SJSA1 (cell line): ENCODE measurements around the gene SERAC1. TPM values are rescaled to one million over a fixed set of nuclear protein-coding genes. Genes with fewer than 3 reads are reported as not detected.

Experiments
- DNase-seq, 2 experiments: peaks; one replicate each; pipeline ENCODE4 v3.0.0-alpha.2; 2015 to 2020; ENCODE audit warnings: low spot score in 2 of 2, low read depth in 1 of 2
- H3K27ac ChIP-seq: fragments of 250-450 bp; sonication (Bioruptor Pico); 2 replicates; pipeline ENCODE4 v1.5.1; 2020; ENCODE audit warnings: mild to moderate bottlenecking, moderate library complexity
- H3K27me3 ChIP-seq: fragments of 250-450 bp; sonication (Bioruptor Pico); replicated peaks from 2 replicates; pipeline ENCODE4 v1.5.1; 2020; ENCODE audit warnings: mild to moderate bottlenecking, moderate library complexity
- H3K36me3 ChIP-seq: fragments of 250-450 bp; sonication (Bioruptor Pico); 2 replicates; pipeline ENCODE4 v1.5.1; 2020; ENCODE audit warnings: mild to moderate bottlenecking
- H3K4me1 ChIP-seq: fragments of 250-450 bp; sonication (Bioruptor Pico); replicated peaks from 2 replicates; pipeline ENCODE4 v1.6.1; 2021; ENCODE audit warnings: mild to moderate bottlenecking
- H3K4me3 ChIP-seq: fragments of 250-450 bp; sonication (Bioruptor Pico); 2 replicates; pipeline ENCODE4 v1.5.1; 2020; ENCODE audit warnings: mild to moderate bottlenecking
- H3K9me3 ChIP-seq: fragments of 250-450 bp; sonication (Bioruptor Pico); replicated peaks from 2 replicates; pipeline ENCODE4 v1.5.1; 2020; ENCODE audit warnings: mild to moderate bottlenecking
- total RNA-seq: library from RNA; depleted of rRNA; stranded (reverse); fragments of >200 nt; shearing (Covaris generic); gene quantifications from 2 replicates; pipeline ENCODE4 v1.2.3, GENCODE V29; 2014

SERAC1 gene
- total RNA-seq, 1 experiment from 2014 or later = 8.5 TPM

DNA sequence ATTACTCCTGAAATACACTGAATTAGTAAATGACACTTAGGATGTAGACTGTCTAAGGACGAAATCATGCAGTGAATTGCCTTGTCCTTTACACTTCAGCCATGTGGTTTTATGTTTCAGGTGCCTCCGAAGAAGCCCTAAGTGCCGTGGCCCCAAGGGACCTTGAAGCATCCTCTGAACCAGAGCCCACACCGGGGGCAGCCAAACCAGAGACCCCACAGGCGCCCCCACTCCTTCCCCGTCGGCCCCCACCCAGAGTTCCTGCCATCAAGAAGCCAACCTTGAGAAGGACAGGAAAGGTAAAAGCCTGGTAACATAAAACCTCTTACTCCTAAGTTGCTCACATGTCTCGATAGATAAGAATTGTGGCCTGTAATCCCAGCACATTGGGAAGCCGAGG is 75.3 kb downstream of the SERAC1 start:
- H3K27me3 ChIP-seq = no peaks in the 10 kb centered on the region
- no peak for DNase-seq
- H3K27ac ChIP-seq = no peak overlapping the region
- H3K4me1 ChIP-seq = no peaks in the 10 kb centered on the region
- no peaks in the 10 kb centered on the region for H3K9me3 ChIP-seq
- H3K4me3 ChIP-seq = no peak overlapping the region
- H3K36me3 ChIP-seq = peaks cover 72% of the 10 kb centered on the region

DNA sequence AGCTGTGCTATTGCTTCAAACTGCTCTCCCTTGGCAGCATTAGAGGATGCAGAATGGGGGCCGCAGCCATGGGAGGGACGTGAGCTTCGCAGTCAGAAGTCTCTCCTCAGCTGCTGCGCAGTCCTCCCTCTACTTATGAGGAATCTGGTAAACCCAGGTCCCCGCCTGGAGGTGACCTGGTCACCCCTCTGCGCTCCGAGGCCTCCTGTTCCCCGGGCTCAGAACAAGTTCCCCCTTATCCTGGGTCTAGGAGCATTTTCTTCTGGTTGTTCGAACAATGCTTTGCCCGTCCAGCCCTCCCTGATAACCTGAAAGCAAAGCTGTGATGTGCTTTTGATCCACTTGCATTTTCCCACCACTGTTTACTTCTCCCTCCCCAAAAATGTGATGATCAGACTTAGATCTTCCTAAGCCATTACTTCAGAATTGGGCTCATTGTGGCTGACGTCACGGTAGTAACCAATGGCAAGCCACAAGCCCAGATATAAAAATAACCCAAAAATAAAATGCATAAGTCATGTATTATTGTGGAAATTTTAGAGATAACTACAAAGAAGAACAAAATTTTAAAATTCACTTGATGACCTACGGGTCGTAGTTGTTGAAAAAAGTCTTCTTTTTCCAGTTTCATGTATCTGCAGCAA is 80.7 kb downstream of the SERAC1 start:
- Histone ChIP-seq H3K27me3 (no peaks in the 10 kb centered on the region), H3K36me3 (peaks cover 78% of the 10 kb centered on the region)

DNA sequence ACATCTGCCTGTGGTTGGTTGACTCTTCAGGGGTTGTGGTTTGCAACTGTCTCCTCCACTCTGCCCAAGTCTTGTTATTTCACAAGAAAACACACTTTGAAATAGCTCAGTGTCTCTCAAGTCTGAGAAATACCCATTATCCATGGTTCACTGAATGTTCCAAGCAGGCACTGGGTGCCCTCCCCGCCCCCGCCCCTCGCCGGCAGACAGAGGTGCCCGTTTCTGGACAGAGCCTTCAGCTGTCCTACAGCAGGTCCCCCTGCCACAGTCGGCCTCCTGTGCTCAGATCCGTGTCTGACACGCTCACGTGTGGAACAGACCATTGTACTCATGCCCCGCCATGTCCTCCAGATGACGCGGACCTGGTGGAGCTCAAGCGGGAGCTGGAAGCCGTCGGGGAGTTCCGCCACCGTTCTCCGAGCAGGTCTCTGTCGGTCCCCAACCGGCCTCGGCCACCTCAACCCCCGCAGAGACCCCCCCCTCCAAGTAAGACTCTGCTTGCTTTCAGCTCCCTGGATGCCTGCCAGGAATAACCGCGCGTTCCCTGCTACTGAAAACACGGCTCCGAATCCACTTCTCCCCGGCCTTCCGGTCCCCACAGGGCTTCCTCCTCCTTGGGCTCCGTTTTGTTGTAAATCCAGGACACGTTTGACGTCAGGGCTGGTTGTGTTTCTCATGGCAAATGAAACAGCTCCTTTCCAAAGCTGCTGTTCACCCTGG is 81.4 kb downstream of the SERAC1 start:
- Histone ChIP-seq H3K36me3 (peaks cover 77% of the 10 kb centered on the region), H3K4me3 (no peak overlapping the region), H3K4me1 (no peaks in the 10 kb centered on the region), H3K9me3 (no peaks in the 10 kb centered on the region), H3K27me3 (no peaks in the 10 kb centered on the region), H3K27ac (no peak overlapping the region)
- no peak for DNase-seq

More for the DNA sequence above, 80.7 kb downstream of the SERAC1 start:
- Histone ChIP-seq H3K27ac (no peak overlapping the region), H3K4me3 (no peak overlapping the region), H3K9me3 (no peaks in the 10 kb centered on the region), H3K4me1 (no peaks in the 10 kb centered on the region)
- DNase-seq = no peak

DNA sequence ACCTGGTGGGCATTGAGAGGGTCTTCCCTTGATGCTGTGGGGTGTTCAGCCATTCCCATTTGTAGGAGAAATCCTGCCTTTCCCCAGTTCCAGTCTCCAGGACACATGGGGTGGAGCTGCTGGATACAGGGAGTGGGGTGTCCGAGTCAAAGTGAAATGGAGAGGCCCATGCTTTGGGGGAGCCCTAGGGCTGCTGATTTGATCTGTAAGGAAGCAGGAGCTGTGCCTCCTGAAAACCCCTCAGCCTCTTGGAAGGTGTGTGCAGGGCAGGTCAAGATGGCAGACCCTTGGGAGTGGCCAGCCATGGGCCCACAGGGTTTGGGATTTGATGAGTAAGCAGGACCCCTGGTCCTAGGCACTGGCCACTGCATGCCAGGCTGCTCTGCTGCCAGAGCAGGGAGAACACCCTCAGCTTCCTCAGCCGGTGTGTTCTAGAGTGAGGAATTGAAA is 82.0 kb downstream of the SERAC1 start:
- peaks cover 80% of the 10 kb centered on the region for H3K36me3 ChIP-seq
- H3K4me3 ChIP-seq = no peak overlapping the region
- H3K4me1 ChIP-seq = no peaks in the 10 kb centered on the region
- H3K9me3 ChIP-seq = no peaks in the 10 kb centered on the region
- no peaks in the 10 kb centered on the region for H3K27me3 ChIP-seq
- no peak for DNase-seq
- no peak overlapping the region for H3K27ac ChIP-seq

DNA sequence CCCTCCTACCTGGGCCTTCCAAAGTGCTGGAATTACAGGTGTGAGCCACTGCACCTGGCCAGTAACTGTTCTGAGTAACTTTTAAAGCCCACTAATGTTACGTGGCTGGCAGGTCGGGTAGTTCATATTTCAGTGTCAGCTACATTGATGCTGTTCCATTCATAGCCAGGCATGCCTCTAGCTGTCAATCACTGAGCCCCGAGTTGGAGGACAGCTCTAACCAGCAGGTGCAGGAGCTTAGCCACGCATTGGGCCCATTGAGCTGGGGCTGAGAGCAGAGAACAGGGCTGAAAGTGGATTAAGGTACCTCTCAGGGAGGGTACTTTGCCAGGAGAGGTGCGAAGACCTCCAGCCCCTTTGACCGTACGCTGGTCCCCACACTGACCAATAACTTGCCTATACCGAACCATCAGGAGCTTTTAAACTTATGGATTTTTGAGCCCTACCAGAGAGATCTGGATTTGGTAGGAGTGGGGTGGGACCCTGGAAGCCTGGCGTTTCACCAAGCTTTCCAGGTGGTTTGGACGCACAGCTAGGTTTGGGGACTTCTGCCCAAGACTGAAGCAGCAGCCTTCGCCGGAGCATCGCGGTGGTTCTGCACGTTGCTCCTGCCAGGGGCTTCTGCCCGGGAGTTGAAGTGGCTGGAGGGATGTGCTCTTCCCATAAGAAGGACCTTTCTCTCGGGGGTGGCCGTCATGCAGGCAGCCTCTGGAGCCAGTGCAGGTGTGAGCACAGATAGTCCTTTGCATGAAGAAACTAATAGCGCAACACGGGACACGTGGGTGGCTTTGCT is 82.6 kb downstream of the SERAC1 start:
- no peak for DNase-seq
- Histone ChIP-seq H3K27ac (no peak overlapping the region), H3K9me3 (no peaks in the 10 kb centered on the region), H3K4me3 (no peak overlapping the region), H3K27me3 (no peaks in the 10 kb centered on the region), H3K36me3 (peaks cover 79% of the 10 kb centered on the region), H3K4me1 (no peaks in the 10 kb centered on the region)

DNA sequence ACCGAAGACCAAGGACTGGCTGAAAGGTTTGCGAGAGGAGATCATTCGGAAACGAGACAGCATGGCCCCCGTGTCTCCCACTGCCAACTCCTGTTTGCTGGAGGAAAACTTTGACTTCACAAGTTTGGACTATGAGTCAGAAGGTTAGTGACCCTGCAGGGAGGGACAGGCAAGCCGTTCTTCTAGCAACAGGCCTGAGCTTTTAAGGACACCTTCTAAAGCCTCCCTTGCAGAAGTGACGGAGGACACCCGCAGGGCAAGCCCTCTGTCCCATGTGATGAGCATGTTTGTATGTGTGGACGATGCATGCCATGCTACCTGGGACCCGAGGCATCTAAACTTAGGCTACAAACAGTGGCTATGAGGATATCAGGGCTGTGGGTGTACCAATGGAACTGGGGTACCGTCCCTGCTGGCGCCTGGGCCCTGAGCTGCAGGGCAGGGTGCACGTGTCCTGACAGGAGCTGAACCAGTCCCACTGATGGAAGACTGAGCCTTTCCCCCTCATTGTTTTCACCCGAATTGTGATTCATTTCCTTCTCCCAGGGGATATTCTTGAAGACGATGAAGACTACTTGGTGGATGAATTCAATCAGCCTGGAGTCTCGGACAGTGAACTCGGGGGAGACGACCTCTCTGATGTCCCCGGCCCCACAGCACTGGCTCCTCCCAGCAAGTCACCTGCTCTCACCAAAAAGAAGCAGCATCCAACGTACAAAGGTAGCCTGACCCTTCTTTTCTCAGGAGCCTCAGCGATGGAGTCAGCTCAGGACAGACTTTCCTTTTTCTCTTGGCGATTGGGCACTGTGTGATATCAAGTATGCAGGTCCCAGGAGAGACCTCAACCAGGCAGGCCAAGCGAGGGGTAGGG is 84.4 kb downstream of the SERAC1 start:
- peaks cover 78% of the 10 kb centered on the region for H3K36me3 ChIP-seq
- no peak overlapping the region for H3K27ac ChIP-seq
- H3K9me3 ChIP-seq = no peaks in the 10 kb centered on the region
- no peaks in the 10 kb centered on the region for H3K27me3 ChIP-seq
- H3K4me1 ChIP-seq = no peaks in the 10 kb centered on the region
- no peak overlapping the region for H3K4me3 ChIP-seq
- DNase-seq = no peak

DNA sequence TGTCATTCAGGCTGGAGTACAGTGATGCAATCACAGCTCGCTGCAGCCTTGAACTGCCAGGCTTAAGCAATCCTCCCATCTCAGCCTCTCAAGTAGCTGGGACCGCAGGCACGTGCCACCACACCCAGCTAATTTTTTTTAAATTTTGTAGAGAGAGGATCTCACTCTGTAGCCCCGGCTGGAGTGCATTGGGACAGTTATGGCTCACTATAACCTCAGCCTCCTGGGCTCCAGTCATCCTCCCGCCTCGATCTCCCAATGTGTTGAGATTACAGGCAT is 86.5 kb downstream of the SERAC1 start:
- no peak overlapping the region for H3K4me3 ChIP-seq
- DNase-seq = no peak
- no peaks in the 10 kb centered on the region for H3K4me1 ChIP-seq
- H3K36me3 ChIP-seq = peaks cover 75% of the 10 kb centered on the region
- no peaks in the 10 kb centered on the region for H3K27me3 ChIP-seq
- no peaks in the 10 kb centered on the region for H3K9me3 ChIP-seq
- no peak overlapping the region for H3K27ac ChIP-seq

DNA sequence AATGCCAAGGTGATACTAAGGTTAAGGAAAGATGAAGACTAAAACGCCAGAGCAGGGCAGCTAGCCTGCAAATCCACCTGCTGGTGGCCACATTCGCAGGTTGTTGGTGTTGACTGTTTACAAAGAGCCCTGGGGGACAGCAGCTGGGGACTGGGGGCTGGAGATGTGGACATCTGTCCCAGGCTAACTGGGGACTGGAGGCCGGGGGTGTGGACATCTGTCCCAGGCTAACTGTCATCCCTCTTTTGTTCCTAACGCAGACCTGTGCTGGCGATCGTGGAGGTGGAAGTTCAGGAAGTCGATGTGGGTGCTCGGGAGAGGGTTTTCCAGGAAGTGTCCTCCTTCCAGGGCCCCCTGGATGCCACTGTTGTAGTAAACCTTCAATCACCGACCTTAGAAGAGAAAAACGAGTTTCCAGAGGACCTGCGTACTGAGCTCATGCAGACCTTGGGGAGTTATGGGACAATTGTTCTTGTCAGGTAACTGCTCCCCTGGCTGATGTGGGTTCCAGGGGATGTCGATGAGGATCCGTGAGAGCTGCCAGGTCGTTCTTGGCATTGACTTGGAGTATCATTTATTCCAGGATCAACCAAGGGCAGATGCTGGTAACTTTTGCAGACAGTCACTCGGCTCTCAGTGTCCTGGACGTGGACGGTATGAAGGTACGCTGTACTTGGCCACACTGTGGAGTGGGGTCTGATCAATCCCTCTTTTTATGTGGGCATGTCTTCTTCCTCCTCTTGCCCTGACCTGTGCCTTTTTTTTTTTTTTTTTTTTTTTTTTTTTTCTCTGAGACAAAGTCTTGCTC is 87.0 kb downstream of the SERAC1 start:
- Histone ChIP-seq H3K27ac (no peak overlapping the region), H3K4me3 (no peak overlapping the region), H3K9me3 (no peaks in the 10 kb centered on the region), H3K27me3 (no peaks in the 10 kb centered on the region), H3K4me1 (no peaks in the 10 kb centered on the region), H3K36me3 (peaks cover 75% of the 10 kb centered on the region)
- peak in 1 of 2 experiments; percentile 25 for DNase-seq

DNA sequence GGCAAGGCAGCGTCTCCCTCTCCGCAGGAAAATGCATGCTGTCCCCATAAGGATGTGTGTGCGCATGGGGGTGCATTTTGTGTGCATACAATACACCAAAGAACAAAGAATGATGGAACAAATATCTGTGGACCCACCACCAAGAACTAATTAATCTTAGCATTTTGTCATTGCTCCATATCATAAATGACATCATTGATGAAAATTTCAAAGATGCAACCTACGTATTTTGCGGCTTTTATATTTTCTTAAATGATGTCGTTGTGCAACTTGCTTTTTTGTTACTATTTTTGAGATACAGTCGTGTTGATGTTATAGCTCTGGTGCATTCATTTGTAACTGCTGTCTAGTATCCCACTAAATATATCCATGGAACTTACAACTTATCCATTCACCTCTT is 89.7 kb downstream of the SERAC1 start:
- DNase-seq = no peak
- Histone ChIP-seq H3K9me3 (no peaks in the 10 kb centered on the region), H3K36me3 (peaks cover 65% of the 10 kb centered on the region), H3K27me3 (no peaks in the 10 kb centered on the region), H3K4me1 (no peaks in the 10 kb centered on the region), H3K27ac (no peak overlapping the region), H3K4me3 (no peak overlapping the region)

DNA sequence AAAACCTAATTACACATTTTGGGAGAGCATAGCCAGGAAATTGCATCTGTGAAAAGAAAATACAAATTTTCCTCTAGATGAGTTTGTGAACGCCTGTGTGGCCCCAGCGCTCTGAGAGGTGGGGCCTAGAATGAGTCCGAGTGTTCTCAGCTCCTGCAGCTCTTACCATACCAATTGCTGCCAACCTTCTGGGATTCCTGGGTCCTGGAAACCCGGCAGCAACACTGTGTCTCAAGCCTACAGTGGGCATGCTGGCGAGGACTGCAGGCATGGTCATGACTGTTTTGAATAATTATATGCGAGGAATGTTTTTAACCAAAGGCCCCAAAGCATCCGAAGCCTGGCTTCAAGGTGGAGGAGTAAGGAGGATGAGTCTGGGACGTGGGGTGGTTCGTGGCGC is 90.4 kb downstream of the SERAC1 start:
- H3K36me3 ChIP-seq = peaks cover 62% of the 10 kb centered on the region
- no peaks in the 10 kb centered on the region for H3K27me3 ChIP-seq
- no peaks in the 10 kb centered on the region for H3K9me3 ChIP-seq
- H3K4me1 ChIP-seq = no peaks in the 10 kb centered on the region
- H3K4me3 ChIP-seq = no peak overlapping the region
- H3K27ac ChIP-seq = no peak overlapping the region
- no peak for DNase-seq

DNA sequence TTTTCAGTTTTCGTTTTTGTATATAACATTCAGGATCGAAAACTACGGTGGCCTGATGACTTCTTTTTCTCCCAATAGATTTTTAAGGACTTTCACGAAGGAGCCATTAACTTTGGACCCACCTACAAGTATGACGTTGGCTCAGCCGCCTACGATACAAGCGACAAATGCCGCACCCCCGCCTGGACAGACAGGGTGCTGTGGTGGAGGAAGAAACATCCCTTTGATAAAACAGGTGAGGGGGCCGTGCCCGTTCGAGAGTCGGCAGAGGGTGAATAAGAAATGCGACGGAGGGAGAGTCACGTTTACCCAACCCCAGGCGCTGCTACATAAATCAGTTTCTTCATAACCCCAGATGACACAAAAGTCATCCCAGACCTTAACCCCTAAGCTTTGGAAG is 91.5 kb downstream of the SERAC1 start:
- Histone ChIP-seq H3K4me3 (no peak overlapping the region), H3K27me3 (no peaks in the 10 kb centered on the region), H3K36me3 (peaks cover 66% of the 10 kb centered on the region), H3K4me1 (peaks cover 7% of the 10 kb centered on the region), H3K9me3 (no peaks in the 10 kb centered on the region), H3K27ac (no peak overlapping the region)
- no peak for DNase-seq

DNA sequence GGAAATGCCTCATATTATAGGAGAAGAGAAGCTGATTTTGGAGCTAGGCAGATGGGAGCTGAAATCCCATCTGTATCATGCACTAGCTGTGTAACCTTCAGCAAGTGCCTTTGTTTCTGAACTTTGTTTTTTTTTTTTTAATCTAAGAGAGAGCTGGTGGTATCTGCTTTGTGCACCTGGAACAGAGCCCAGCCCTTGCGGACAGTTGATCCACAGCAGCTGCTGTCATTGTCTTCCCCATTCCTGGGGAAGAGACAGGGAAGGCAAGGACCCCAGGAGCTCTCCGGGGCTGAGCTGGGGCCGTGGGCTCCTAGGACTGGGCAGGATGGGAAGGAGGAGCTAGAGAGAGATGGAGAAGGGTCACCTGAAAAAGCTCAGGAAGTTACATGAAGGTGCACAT is 94.3 kb downstream of the SERAC1 start:
- H3K36me3 ChIP-seq = peaks cover 67% of the 10 kb centered on the region
- H3K4me3 ChIP-seq = no peak overlapping the region
- no peak overlapping the region for H3K27ac ChIP-seq
- H3K9me3 ChIP-seq = no peaks in the 10 kb centered on the region
- no peak for DNase-seq
- no peaks in the 10 kb centered on the region for H3K27me3 ChIP-seq
- peaks cover 29% of the 10 kb centered on the region for H3K4me1 ChIP-seq
